Sigmoid colon (tissue), 7 donors: ENCODE measurements around the gene DCLRE1B. TPM values are rescaled to one million over a fixed set of nuclear protein-coding genes. Genes with fewer than 3 reads are reported as not detected.

ENCODE experiments used
- DNase-seq: peaks from one replicate; pipeline ENCODE4 v3.0.0-alpha.2; 2019
- H3K27ac ChIP-seq, 4 donors: fragments of 200-600 bp; sonication (generic); one replicate each; pipeline ENCODE4 v1.5.1; 2016 to 2019; ENCODE audit warnings: mild to moderate bottlenecking in 1 of 4
- H3K27me3 ChIP-seq, 3 donors: fragments of 200-600 bp; sonication (generic); one replicate each; pipeline ENCODE4 v1.5.1; 2019; ENCODE audit warnings: mild to moderate bottlenecking in 1 of 3
- H3K36me3 ChIP-seq, 4 donors: fragments of 200-600 bp; sonication (generic); one replicate each; pipeline ENCODE4 v1.5.1; 2016 to 2019
- H3K4me1 ChIP-seq, 4 donors: fragments of 200-600 bp; sonication (generic); one replicate each; pipeline ENCODE4 v1.5.1; 2017 to 2019
- H3K4me3 ChIP-seq, 4 donors: fragments of 200-600 bp; sonication (generic); one replicate each; pipeline ENCODE4 v1.5.1; 2017 to 2019; ENCODE audit warnings: mild to moderate bottlenecking in 2 of 4, moderate library complexity in 1 of 4
- H3K9me3 ChIP-seq, 4 donors: fragments of 200-600 bp in 3 of 4; sonication (generic) in 3 of 4; one replicate each; pipeline versions ENCODE4 v1.5.1 to v1.6.1; 2013 to 2019
- EP300 ChIP-seq, 4 donors: sonication (generic); formaldehyde crosslinking; IDR thresholded peaks; one replicate each; pipeline ENCODE4 v1.6.1; 2017; ENCODE audit warnings: antibody characterized with exemption in 4 of 4
- POLR2A ChIP-seq, 2 donors: fragments of 450-650 bp; IDR thresholded peaks; one replicate each; pipeline ENCODE4 v1.6.1; 2016; ENCODE audit warnings: antibody characterized with exemption in 2 of 2, mild to moderate bottlenecking in 2 of 2, moderate library complexity in 2 of 2
- POLR2AphosphoS5 ChIP-seq, 4 donors: sonication (generic); formaldehyde crosslinking; IDR thresholded peaks; one replicate each; pipeline ENCODE4 v1.6.1; 2017; ENCODE audit warnings: antibody characterized with exemption in 4 of 4
- WGBS, 2 donors: extraction: QIAGEN DNeasy Blood & Tissue Kit; methylation state at CpG; one replicate each; pipeline ENCODE4 v1.1.7; 2013; 5-methylcytosine and 5-hydroxymethylcytosine counted together
- intact Hi-C: fragments of 100-400 bp; cut with DNase I; formaldehyde crosslinking; loops from one replicate; pipeline ENCODE4 v1.15.1; 2023
- polyA plus RNA-seq, 3 donors: library from polyadenylated mRNA; stranded (reverse); fragments of 200-250 nt; gene quantifications; one replicate each; pipeline ENCODE4 v1.2.3, GENCODE V29; 2013
- total RNA-seq, 4 donors: library from RNA; depleted of rRNA; stranded (reverse); fragments of >200 nt; gene quantifications; one replicate each; pipeline ENCODE4 v1.1.0, GENCODE V29; 2016
- TF ChIP-seq, protein P1 (sequence below), 4 experiments: fragments of 450-650 bp in 3 of 4; fragments of 200-600 bp in 1 of 4; IDR thresholded peaks; one replicate each; pipeline ENCODE4 v1.5.1; 2016 to 2019; ENCODE audit warnings: antibody characterized with exemption in 4 of 4, mild to moderate bottlenecking in 3 of 4, moderate library complexity in 2 of 4
- donor health status: healthy with polysubstance abuse.
- donor health status: Bipolar disorder and iron deficiency.
- donor health status: healthy.

The DCLRE1B gene
- total and polyA plus RNA-seq, 7 donors: 1.8 to 4.9 (median 4.4) TPM

DNA sequence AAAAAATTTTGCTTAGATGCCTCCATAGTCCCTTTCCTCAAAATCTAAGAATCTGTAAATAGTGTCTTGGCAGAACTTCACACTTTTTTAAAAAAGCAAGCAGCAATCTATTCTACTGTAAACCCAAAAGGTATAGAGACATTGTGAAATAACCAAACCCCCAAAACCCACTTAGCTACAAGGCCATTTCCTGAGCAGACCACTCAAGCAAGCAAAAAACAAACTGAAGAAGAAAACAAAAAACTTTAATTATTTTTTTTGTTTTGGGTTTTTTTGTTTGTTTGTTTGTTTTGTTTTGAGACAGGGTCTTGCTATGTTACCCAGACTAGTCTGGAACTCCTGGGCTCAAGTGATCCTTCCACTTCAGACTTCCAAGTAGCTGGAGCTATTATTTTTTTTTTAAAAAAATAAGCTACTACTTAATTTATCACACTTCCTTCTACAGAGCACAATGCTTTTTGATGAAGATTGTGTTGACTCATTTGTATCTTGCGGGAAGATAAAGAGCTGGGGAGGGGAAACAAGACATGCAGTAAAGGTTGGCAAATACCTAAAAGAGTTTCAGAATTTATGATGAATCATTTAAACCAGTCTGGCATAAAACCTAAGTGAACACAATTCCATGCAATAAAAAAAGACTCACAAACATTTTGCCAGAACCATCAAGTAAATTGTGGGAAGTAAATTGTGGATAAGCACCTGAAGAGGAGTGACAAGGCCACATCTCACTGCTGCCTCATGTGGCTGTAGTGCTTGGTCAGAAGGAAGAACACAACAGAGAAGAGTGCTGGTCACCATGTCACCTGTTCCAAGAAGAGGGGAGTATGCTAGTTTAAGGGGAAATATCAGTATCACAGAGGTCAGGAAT is 30.9 kb upstream of the DCLRE1B start:
- intact Hi-C loops: no loop called here
- Histone ChIP-seq H3K27me3 (no peaks in the 10 kb centered on the region), H3K4me3 (no peak overlapping the region), H3K9me3 (no peaks in the 10 kb centered on the region), H3K27ac (no peak overlapping the region), H3K36me3 (no peaks in the 10 kb centered on the region), H3K4me1 (no peaks in the 10 kb centered on the region)
- no peak for DNase-seq
- no peak for TF ChIP-seq EP300 (IDR thresholded peaks at IDR 0.05)
- TF ChIP-seq POLR2AphosphoS5 (IDR thresholded peaks at IDR 0.05): no peak
- no peak for TF ChIP-seq POLR2A (IDR thresholded peaks at IDR 0.05)
- TF ChIP-seq, protein P1, sequence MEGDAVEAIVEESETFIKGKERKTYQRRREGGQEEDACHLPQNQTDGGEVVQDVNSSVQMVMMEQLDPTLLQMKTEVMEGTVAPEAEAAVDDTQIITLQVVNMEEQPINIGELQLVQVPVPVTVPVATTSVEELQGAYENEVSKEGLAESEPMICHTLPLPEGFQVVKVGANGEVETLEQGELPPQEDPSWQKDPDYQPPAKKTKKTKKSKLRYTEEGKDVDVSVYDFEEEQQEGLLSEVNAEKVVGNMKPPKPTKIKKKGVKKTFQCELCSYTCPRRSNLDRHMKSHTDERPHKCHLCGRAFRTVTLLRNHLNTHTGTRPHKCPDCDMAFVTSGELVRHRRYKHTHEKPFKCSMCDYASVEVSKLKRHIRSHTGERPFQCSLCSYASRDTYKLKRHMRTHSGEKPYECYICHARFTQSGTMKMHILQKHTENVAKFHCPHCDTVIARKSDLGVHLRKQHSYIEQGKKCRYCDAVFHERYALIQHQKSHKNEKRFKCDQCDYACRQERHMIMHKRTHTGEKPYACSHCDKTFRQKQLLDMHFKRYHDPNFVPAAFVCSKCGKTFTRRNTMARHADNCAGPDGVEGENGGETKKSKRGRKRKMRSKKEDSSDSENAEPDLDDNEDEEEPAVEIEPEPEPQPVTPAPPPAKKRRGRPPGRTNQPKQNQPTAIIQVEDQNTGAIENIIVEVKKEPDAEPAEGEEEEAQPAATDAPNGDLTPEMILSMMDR (IDR thresholded peaks at IDR 0.05): no peak
- WGBS, 2 donors: 15 to 39% methylated on average over 1 of the region's 1 CpG

- intact Hi-C loops: no loop called here
- H3K36me3 ChIP-seq: no peaks in the 10 kb centered on the region
- WGBS, 2 donors: 65 to 74% methylated on average over 2 of the region's 2 CpGs
Observed at GRCh38 chr1:113875714-113876113, 29.4 kb upstream of the DCLRE1B start.

DNA sequence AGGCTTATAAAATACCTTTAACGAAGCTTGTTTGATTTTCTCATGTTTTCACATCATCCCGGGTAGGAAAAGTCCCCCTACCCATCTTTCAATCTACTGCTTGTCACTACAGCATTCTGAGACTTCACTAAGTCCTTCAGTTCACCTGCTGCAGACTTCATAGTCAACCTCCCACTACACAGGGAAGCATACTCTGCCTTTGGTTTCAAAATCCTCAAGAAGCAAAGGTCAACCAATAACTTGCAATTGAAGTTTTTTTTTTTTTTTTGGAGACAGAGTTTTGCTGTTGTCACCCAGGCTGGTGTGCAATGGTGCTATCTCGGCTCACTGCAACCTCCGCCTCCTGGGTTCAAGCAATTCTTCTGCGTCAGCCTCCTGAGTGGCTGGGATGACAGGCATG is 28.9 kb upstream of the DCLRE1B start:
- Histone ChIP-seq H3K27ac (no peak overlapping the region), H3K9me3 (no peaks in the 10 kb centered on the region), H3K36me3 (no peaks in the 10 kb centered on the region), H3K4me3 (no peak overlapping the region), H3K4me1 (no peaks in the 10 kb centered on the region), H3K27me3 (no peaks in the 10 kb centered on the region)
- WGBS, 2 donors: 50 to 81% methylated on average over 5 of the region's 5 CpGs
- no peak for DNase-seq
- TF ChIP-seq, protein P1 (IDR thresholded peaks at IDR 0.05): no peak
- TF ChIP-seq POLR2AphosphoS5 (IDR thresholded peaks at IDR 0.05) (no peak), EP300 (IDR thresholded peaks at IDR 0.05) (no peak), POLR2A (IDR thresholded peaks at IDR 0.05) (no peak)
- intact Hi-C loops: no loop called here

More at GRCh38 chr1:113875714-113876113, 29.4 kb upstream of the DCLRE1B start:
- H3K4me3 ChIP-seq: no peak overlapping the region
- H3K27ac ChIP-seq: no peak overlapping the region
- no peaks in the 10 kb centered on the region for H3K4me1 ChIP-seq
- no peaks in the 10 kb centered on the region for H3K27me3 ChIP-seq
- DNase-seq: no peak
- H3K9me3 ChIP-seq: no peaks in the 10 kb centered on the region
- TF ChIP-seq EP300 (IDR thresholded peaks at IDR 0.05) (no peak), POLR2AphosphoS5 (IDR thresholded peaks at IDR 0.05) (no peak), POLR2A (IDR thresholded peaks at IDR 0.05) (no peak)
- TF ChIP-seq, protein P1 (IDR thresholded peaks at IDR 0.05): no peak

GRCh38 chr1:113879739-113880038 is 25.4 kb upstream of the DCLRE1B start:
- TF ChIP-seq POLR2AphosphoS5 (IDR thresholded peaks at IDR 0.05): no peak
- no peak for TF ChIP-seq POLR2A (IDR thresholded peaks at IDR 0.05)
- TF ChIP-seq, protein P1 (IDR thresholded peaks at IDR 0.05): no peak
- TF ChIP-seq EP300 (IDR thresholded peaks at IDR 0.05): no peak
- H3K36me3 ChIP-seq: no peaks in the 10 kb centered on the region
- no peak overlapping the region for H3K27ac ChIP-seq
- H3K9me3 ChIP-seq: no peaks in the 10 kb centered on the region
- intact Hi-C loops: no loop called here
- H3K4me3 ChIP-seq: no peak overlapping the region
- no peaks in the 10 kb centered on the region for H3K4me1 ChIP-seq
- no peaks in the 10 kb centered on the region for H3K27me3 ChIP-seq
- WGBS, 2 donors: 84 to 85% methylated on average over 4 of the region's 4 CpGs
- DNase-seq: no peak
